Dermis lymphatic vessel endothelial cell (primary cell): ENCODE data around the gene VWA3A. TPM values are rescaled to one million over a fixed set of nuclear protein-coding genes. Genes with fewer than 3 reads are reported as not detected.

Experiments used
- total RNA-seq: library from RNA; depleted of rRNA; stranded (reverse); fragments of >200 nt; gene quantifications from 2 replicates; pipeline ENCODE4 v1.2.1, GENCODE V29; 2014

Gene VWA3A, protein sequence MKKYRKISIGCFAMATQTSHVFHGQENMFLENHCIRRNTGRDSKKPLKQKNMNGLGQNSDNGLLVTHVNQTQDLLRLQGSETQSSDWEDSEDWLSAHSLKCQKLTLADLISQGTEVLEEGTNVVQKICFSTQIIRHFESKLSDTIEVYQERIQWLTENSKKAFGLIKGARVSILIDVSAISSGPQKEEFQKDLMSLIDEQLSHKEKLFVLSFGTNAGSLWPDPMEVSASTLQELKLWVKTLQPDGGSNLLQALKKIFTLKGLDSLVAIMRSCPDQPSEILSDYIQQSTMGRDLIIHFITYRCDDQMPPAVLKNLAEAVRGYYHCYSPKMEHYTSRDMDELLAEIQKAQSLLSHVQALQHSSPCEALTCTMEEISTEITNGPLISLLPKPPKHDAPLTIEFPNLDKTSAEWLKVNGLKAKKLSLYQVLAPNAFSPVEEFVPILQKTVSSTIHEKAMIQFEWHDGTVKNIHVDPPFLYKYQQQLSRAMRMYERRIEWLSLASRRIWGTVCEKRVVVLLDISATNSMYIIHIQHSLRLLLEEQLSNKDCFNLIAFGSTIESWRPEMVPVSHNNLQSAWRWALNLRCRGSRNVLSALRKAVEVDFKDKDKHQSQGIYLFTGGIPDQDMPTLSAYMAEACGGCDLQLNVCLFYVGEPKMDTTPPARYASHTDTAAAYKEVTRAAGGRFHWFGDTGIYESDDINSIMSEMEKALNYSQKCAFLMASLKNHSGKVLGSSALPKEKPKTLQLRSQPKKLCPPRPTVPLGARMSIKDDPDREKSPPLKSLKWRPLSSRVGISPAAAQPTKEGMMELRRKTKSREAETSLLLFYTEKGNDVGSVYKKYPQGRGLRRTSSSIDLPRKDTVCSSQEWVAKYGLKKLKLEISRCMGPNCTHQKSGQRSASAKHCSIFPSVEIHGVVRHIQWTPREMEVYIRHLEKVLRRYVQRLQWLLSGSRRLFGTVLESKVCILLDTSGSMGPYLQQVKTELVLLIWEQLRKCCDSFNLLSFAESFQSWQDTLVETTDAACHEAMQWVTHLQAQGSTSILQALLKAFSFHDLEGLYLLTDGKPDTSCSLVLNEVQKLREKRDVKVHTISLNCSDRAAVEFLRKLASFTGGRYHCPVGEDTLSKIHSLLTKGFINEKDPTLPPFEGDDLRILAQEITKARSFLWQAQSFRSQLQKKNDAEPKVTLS
- not detected in 2 replicates for total RNA-seq

DNA sequence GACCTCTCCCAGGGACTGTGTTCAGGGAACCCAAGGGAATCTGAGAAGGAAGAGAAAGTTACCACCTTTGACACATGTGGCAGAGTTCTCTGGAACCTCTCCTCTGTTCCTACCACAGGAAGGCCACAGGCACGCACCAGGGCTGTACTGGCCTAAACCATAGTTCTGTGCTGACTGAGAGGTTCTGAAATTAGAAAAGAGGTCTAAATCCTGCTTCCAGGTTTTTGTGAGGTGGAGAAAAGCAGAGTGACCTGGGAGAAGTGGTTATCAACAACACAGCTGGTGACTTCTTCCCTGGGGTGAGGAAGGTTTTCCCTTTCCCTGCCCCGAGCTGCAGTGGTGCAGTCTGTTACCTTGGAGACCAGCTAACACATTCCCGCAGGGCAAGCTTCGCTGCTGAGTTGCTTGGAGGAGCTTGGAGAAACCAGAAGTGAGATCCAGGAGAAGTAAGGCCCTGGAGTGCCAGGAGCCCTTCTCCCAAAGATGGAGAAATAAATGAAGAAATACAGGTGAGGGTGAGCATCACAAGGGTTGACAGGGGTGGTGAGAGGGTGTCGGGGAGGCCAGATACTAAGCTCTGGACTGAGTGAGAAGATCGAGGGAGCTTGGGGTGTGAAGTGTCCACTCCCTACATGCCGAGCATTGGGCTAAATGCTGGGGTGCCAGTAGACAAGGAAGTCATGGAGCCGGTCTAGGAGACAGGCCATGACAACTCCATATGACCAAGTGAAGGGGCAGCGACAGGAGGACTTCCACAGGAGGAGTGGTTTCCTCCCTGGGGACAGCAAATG lies at the start of gene VWA3A:
Gene VWA3A, plus strand, starts transcription at position 399 of the 791 bp plus-strand sequence. Its CDS starts 97 bp downstream, at position 496.

GRCh38 chr16:22161999-22162655 lies 69.8 kb downstream of the VWA3A start, which contains the start of gene SDR42E2:
SDR42E2 (plus strand) TSS chr16:22162506; CDS start chr16:22165583, 3,077 bp downstream.

GRCh38 chr16:22206013-22206841 lies 113.9 kb downstream of the VWA3A start, which contains the start of gene EEF2K:
EEF2K (plus strand) TSS chr16:22206278; CDS start chr16:22225730, 19,452 bp downstream.

Other genes with a start within 250 kb of the VWA3A start
- 22.0 and 23.1 TPM in 2 replicates for gene NPIPB4, start 234.8 kb upstream of the VWA3A start, total RNA-seq
- gene UQCRC2, start 139.2 kb upstream of the VWA3A start, total RNA-seq, result 260 and 291 TPM in 2 replicates
- gene PDZD9, start 91.4 kb upstream of the VWA3A start, total RNA-seq, result not detected in 2 replicates
- gene MOSMO, start 84.4 kb upstream of the VWA3A start, total RNA-seq, result 12.7 and 12.8 TPM in 2 replicates
- gene SDR42E2, start 70.0 kb downstream of the VWA3A start, total RNA-seq, result 0.17 and 0.43 TPM in 2 replicates
- gene EEF2K, start 113.7 kb downstream of the VWA3A start, total RNA-seq, result 34.5 and 43.0 TPM in 2 replicates
- gene POLR3E, start 204.9 kb downstream of the VWA3A start, total RNA-seq, result 34.6 and 51.3 TPM in 2 replicates